Endothelial cell of umbilical vein (primary cell): ENCODE results near the gene CTDSPL. TPM values are rescaled to one million over a fixed set of nuclear protein-coding genes. Genes with fewer than 3 reads are reported as not detected.

Experiments
- BruUV-seq: library from RNA; stranded (reverse); fragments of 400-500 nt; replicated peaks from 2 replicates; lab custom pipeline; 2021; lab: Mats Ljungman, UMichigan
- CTCF ChIA-PET: fragments of 300-600, 350-600 bp; sonication (Branson Sonifier 250); formaldehyde crosslinking; loops from one replicate; lab custom pipeline; 2021; ENCODE audit warnings: antibody characterized with exemption, inconsistent platforms; lab: Charles Lee
- POLR2A ChIA-PET: fragments of 300-600, 350-600 bp; sonication (Branson Sonifier 250); formaldehyde crosslinking; loops from one replicate; lab custom pipeline; 2021; ENCODE audit warnings: antibody characterized with exemption, inconsistent platforms; lab: Charles Lee
- DNase-seq: peaks from one replicate; pipeline ENCODE4 v3.0.0-alpha.2; 2011; ENCODE audit warnings: low read depth, low spot score
- FAIRE-seq: peaks from 2 replicates; lab custom pipeline; 2011; peaks lifted over from hg19 to GRCh38; lab: Jason Lieb, UNC
- H2AFZ ChIP-seq: 2 replicates; pipeline ENCODE4 v1.6.0; 2012; ENCODE audit warnings: low read depth, low read length, control low read depth, inconsistent platforms
- H3K27ac ChIP-seq: 2 replicates; pipeline ENCODE4 v1.5.1; 2011; ENCODE audit warnings: low read depth, mild to moderate bottlenecking, control low read depth, low read length, moderate library complexity; ENCODE audit not compliant: insufficient read depth
- H3K27me3 ChIP-seq, 2 experiments: 2 replicates each; pipeline versions ENCODE4 v1.6.0 to v1.6.1; 2011; ENCODE audit warnings: low read length in 2 of 2, mixed read lengths in 1 of 2; ENCODE audit not compliant: control insufficient read depth in 2 of 2, insufficient read depth in 2 of 2
- H3K36me3 ChIP-seq, 2 experiments: 2 replicates in 1 of 2; 3 replicates in 1 of 2; pipeline ENCODE4 v1.5.1; 2011; ENCODE audit warnings: low read length in 2 of 2, mild to moderate bottlenecking in 1 of 2, moderate library complexity in 1 of 2; ENCODE audit not compliant: control insufficient read depth in 2 of 2, insufficient read depth in 2 of 2; ENCODE audit errors: extremely low read depth in 1 of 2
- H3K4me1 ChIP-seq: 3 replicates; pipeline ENCODE4 v1.5.1; 2011; ENCODE audit warnings: mild to moderate bottlenecking, low read length; ENCODE audit not compliant: control insufficient read depth, insufficient read depth; ENCODE audit errors: extremely low read depth
- H3K4me2 ChIP-seq: 2 replicates; pipeline ENCODE4 v1.6.1; 2011; ENCODE audit warnings: low read length, control low read depth, mixed read lengths; ENCODE audit not compliant: insufficient read depth
- H3K4me3 ChIP-seq, 3 experiments: fragments of 200-600 bp in 1 of 3; sonication (generic), shearing (Covaris generic) in 1 of 3; replicated peaks in 1 of 3; 2 replicates each; pipeline ENCODE4 v1.5.1; 2011 to 2016; ENCODE audit warnings: control low read depth in 3 of 3, low read length in 3 of 3, mild to moderate bottlenecking in 2 of 3, inconsistent platforms in 1 of 3, low read depth in 1 of 3, moderate library complexity in 1 of 3; ENCODE audit not compliant: insufficient read depth in 1 of 3
- H3K79me2 ChIP-seq: 2 replicates; pipeline ENCODE4 v1.6.0; 2012; ENCODE audit warnings: low read length, inconsistent platforms; ENCODE audit not compliant: control insufficient read depth, insufficient read depth
- H3K9ac ChIP-seq: replicated peaks from 2 replicates; pipeline ENCODE3; 2011; ENCODE audit warnings: low read length, control low read depth; ENCODE audit not compliant: insufficient read depth; ENCODE audit errors: extremely low read depth
- H3K9me1 ChIP-seq: replicated peaks from 3 replicates; pipeline ENCODE4 v1.6.0; 2011; ENCODE audit warnings: mild to moderate bottlenecking, low read length; ENCODE audit not compliant: control insufficient read depth, insufficient read depth; ENCODE audit errors: extremely low read depth
- H3K9me3 ChIP-seq: replicated peaks from 2 replicates; pipeline ENCODE4 v1.5.1; 2012; ENCODE audit warnings: low read length, inconsistent platforms; ENCODE audit not compliant: control insufficient read depth, insufficient read depth
- H4K20me1 ChIP-seq: replicated peaks from 2 replicates; pipeline ENCODE3; 2011; ENCODE audit warnings: mild to moderate bottlenecking, low read length; ENCODE audit not compliant: control insufficient read depth, insufficient read depth; ENCODE audit errors: extremely low read depth
- CTCF ChIP-seq, 2 donors: IDR thresholded peaks; 1 replicate in 1 of 2; 2 replicates in 1 of 2; pipeline ENCODE4 v1.5.1; 2011; ENCODE audit warnings: low read length in 2 of 2, mild to moderate bottlenecking in 2 of 2, moderate library complexity in 2 of 2, control low read depth in 1 of 2, inconsistent platforms in 1 of 2, low read depth in 1 of 2; ENCODE audit not compliant: insufficient read depth in 1 of 2; ENCODE audit errors: extremely low read depth in 1 of 2
- EZH2 ChIP-seq: IDR thresholded peaks from 2 replicates; pipeline ENCODE4 v1.6.1; 2012; ENCODE audit warnings: borderline replicate concordance, low read depth, mild to moderate bottlenecking, moderate library complexity, low read length, inconsistent platforms; ENCODE audit not compliant: severe bottlenecking
- FOS ChIP-seq: IDR thresholded peaks from 2 replicates; pipeline ENCODE4 v1.6.1; 2011; ENCODE audit warnings: mild to moderate bottlenecking, low read length, moderate library complexity, borderline replicate concordance; ENCODE audit not compliant: insufficient read depth
- GATA2 ChIP-seq: IDR thresholded peaks from 2 replicates; pipeline ENCODE4 v1.7.0; 2011; ENCODE audit warnings: low read depth, mild to moderate bottlenecking, moderate library complexity, mixed read lengths, low read length; ENCODE audit not compliant: insufficient read length, insufficient read depth
- JUN ChIP-seq: IDR thresholded peaks from 2 replicates; pipeline ENCODE4 v1.6.1; 2011; ENCODE audit warnings: borderline replicate concordance, low read depth; ENCODE audit not compliant: insufficient read length, insufficient read depth
- MAX ChIP-seq: IDR thresholded peaks from 2 replicates; pipeline ENCODE4 v1.6.1; 2011; ENCODE audit not compliant: insufficient read depth, insufficient read length
- MYC ChIP-seq: IDR thresholded peaks from one replicate; pipeline ENCODE4 v1.6.1; 2011; ENCODE audit warnings: mild to moderate bottlenecking, low read depth, low read length
- POLR2A ChIP-seq: IDR thresholded peaks from 2 replicates; pipeline ENCODE4 v1.6.1; 2012; ENCODE audit warnings: low read depth, mild to moderate bottlenecking, control low read depth, low read length
- POLR2AphosphoS5 ChIP-seq: IDR thresholded peaks from 2 replicates; pipeline ENCODE4 v1.6.1; 2012; ENCODE audit warnings: low read depth, mild to moderate bottlenecking, control low read depth, low read length, moderate library complexity; ENCODE audit not compliant: insufficient read depth
- dilution Hi-C: fragments of 300-500 bp; cut with MboI; formaldehyde crosslinking; loops from one replicate; pipeline ENCODE4 v1.15.0; 2019; ENCODE audit warnings: low sequenced_read_pairs; ENCODE audit not compliant: extremely low pct_ligation_motif_present
- intact Hi-C: fragments of 100-400 bp; cut with micrococcal nuclease; formaldehyde crosslinking; loops from one replicate; pipeline ENCODE4 v1.10.0; 2022
- polyA plus RNA-seq, 4 experiments: library from polyadenylated mRNA; depleted of rRNA in 3 of 4; stranded (reverse) in 3 of 4; unstranded in 1 of 4; fragments of >200 nt; gene quantifications; 2 replicates each; pipeline versions ENCODE4 v1.2.1 to v1.2.3, GENCODE V29; 2011 to 2012; ENCODE audit warnings: missing spikeins in 1 of 4
- total RNA-seq: library from RNA; stranded (reverse); gene quantifications from 2 replicates; pipeline ENCODE4 v1.2.3, GENCODE V29; 2021

Gene CTDSPL
- total and polyA plus RNA-seq, 2 donors (not counting 3 experiments of a cell fraction or from before 2014, with no cell fraction given) = 30.1 to 43.2 TPM

DNA sequence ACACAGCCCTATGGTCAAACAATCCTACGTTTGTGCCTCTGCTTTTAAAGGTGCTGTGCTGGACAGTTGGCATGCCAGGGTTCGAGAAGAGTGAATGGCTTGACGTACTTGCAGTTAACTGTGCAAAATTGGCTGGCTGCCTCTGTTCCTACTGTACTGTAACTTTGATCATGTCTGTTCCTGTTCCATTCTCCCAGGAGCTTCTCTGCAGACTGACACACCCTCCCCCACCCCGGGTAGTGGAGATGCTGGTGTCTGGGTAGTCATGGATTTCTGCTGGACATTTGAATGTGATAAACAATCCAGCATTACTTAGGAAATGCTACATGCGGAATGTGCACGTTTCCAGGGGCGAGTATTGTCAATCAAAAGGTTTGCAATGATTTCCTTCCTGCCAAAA is 122.4 kb downstream of the CTDSPL start:
- ChIA-PET POLR2A (no interaction called here), CTCF (interaction anchor here (1.2 to 6.4 kb wide), 3 partner anchors 10 to 17 kb away, joined by 4 to 35 read pairs (median 6); no protein-coding TSS in a partner anchor)
- DNase-seq (no peak), FAIRE-seq (no peak)
- Histone ChIP-seq H4K20me1 (no peaks in the 10 kb centered on the region), H3K36me3 (peaks cover 0 to 8% of the 10 kb centered on the region in 2 experiments), H3K27me3 (no peaks in the 10 kb centered on the region), H3K4me1 (no peaks in the 10 kb centered on the region), H3K9ac (no peak overlapping the region), H3K79me2 (no peaks in the 10 kb centered on the region), H3K9me3 (no peaks in the 10 kb centered on the region), H3K4me2 (no peak overlapping the region), H3K4me3 (no peak overlapping the region), H2AFZ (no peak overlapping the region), H3K9me1 (no peaks in the 10 kb centered on the region), H3K27ac (no peak overlapping the region)
- TF ChIP-seq CTCF (IDR thresholded peaks at IDR 0.05; ENCODE audit: extremely low read depth in 1 of 2, insufficient read depth in 1 of 2, low read depth in 1 of 2, low read length in 2 of 2) (no peak), POLR2AphosphoS5 (no peak), MYC (no peak), GATA2 (no peak), JUN (no peak), FOS (no peak), EZH2 (no peak), POLR2A (no peak), MAX (no peak)
- intact Hi-C loops = no loop called here
- no TSS peak for BruUV-seq
- dilution Hi-C loops = no loop called here
